ENCODE data around the gene ATXN1. TPM values are rescaled to one million over a fixed set of nuclear protein-coding genes. Genes with fewer than 3 reads are reported as not detected.

ATXN1 gene
- total and polyA plus RNA-seq, 2 of the 8 experiments (the other 6 are each of a cell fraction or from before 2014, with no cell fraction given), result 1.6 to 4.0 TPM

- TF ChIP-seq ATF3 (IDR thresholded peaks at IDR 0.05; ENCODE audit: insufficient read depth, low read depth, low read length) (no peak), RBBP5 (IDR thresholded peaks at IDR 0.05; ENCODE audit: borderline replicate concordance, low read depth, low read length) (no peak), SP1 (IDR thresholded peaks at IDR 0.05; ENCODE audit: low read depth, low read length) (no peak), ASH2L (IDR thresholded peaks at IDR 0.05; ENCODE audit: low read length) (no peak), POLR2A (IDR thresholded peaks at IDR 0.05; ENCODE audit: control extremely low read depth in 1 of 2, low read depth in 2 of 2, low read length in 2 of 2) (no peak), POLR2AphosphoS5 (IDR thresholded peaks at IDR 0.05; ENCODE audit: low read depth, low read length) (no peak), MAFK (IDR thresholded peaks at IDR 0.05; ENCODE audit: low read depth, low read length) (no peak), SIX5 (IDR thresholded peaks at IDR 0.05; ENCODE audit: low read depth, low read length) (no peak), EZH2 (IDR thresholded peaks at IDR 0.05; ENCODE audit: low read depth, low read length, severe bottlenecking) (no peak), NRF1 (IDR thresholded peaks at IDR 0.05; ENCODE audit: low read depth, low read length) (no peak)
Observed at GRCh38 chr6:16398587-16398986, 362.7 kb downstream of the ATXN1 start (continued).
